Measurements from ENCODE around the gene LHFPL3.

GRCh38 chr7:104794154-104794553, 465.8 kb downstream of the LHFPL3 start:
- no peak for TF ChIP-seq SREBF2 (IDR thresholded peaks at IDR 0.05)
- TF ChIP-seq RFX5 (IDR thresholded peaks at IDR 0.05) = no peak
- no peak for TF ChIP-seq JUN (IDR thresholded peaks at IDR 0.05)
- TF ChIP-seq CTCF (IDR thresholded peaks at IDR 0.05) = no peak
